Activated CD8-positive, alpha-beta memory T cell treated with anti-CD3 and anti-CD28 coated beads, Interleukin-2, amount 50 U/mL, for 24 hours (primary cell): Measurements from ENCODE around the gene TSPAN31.

Experiments used
- DNase-seq: peaks from one replicate; pipeline ENCODE4 v3.0.0-alpha.2; 2020; ENCODE audit errors: extremely low read depth

TSPAN31 gene

DNA sequence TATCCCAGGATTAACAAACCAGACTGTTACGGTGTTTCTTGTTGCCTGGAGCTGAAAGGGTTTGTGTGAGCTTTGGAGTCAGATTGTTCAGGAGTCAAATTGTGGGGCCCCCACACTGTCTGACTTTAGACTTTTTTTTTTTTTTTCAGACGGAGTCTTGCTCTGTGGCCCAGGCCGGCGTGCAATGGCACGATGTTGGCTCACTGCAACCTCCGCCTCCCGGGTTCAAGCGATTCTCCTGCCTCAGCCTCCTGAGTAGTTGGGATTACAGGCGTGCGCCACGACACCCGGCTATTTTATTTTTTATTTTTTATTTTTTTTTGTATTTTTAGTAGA is 38.6 kb downstream of the TSPAN31 start:
- DNase-seq = no peak

- no peak for DNase-seq
Measured at GRCh38 chr12:57783861-57784260, 39.0 kb downstream of the TSPAN31 start.

DNA sequence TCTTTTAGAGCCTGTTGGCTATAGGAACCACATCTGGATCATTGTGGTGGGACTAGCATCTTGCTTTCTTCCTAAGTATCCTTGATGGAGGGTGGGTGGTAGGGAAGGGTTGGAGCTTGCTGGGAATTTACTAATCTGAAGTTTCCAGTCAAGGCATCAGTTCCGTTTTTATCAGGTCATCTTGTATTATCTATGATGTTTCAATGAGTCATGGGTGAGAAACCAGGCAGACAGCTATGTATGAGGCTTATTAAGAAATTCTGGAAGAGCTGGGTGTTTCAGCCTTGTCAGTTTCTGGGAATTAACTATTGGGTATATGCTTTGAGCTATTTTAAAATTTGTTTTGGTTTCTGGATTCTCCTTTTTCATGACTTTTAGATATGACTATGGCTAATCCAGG is 49.1 kb downstream of the TSPAN31 start:
- no peak for DNase-seq

GRCh38 chr12:57795354-57795753 is 50.5 kb downstream of the TSPAN31 start:
- DNase-seq = no peak

GRCh38 chr12:57796996-57797395 is 52.2 kb downstream of the TSPAN31 start:
- no peak for DNase-seq

GRCh38 chr12:57797933-57798332 is 53.1 kb downstream of the TSPAN31 start:
- no peak for DNase-seq
